NCI-H1930 (cell line): ENCODE data around the gene TBC1D22B.

Experiments used
- DNase-seq, 2 experiments: peaks; one replicate each; lab custom pipeline; 2025; lab: John Stamatoyannopoulos, UW

Gene TBC1D22B

GRCh38 chr6:37239950-37240713 lies 17.4 kb upstream of the TBC1D22B start:
- no peak for DNase-seq

GRCh38 chr6:37241131-37241530 lies 16.4 kb upstream of the TBC1D22B start:
- DNase-seq = no peak

GRCh38 chr6:37241775-37242428 lies 15.7 kb upstream of the TBC1D22B start:
- no peak for DNase-seq

DNA sequence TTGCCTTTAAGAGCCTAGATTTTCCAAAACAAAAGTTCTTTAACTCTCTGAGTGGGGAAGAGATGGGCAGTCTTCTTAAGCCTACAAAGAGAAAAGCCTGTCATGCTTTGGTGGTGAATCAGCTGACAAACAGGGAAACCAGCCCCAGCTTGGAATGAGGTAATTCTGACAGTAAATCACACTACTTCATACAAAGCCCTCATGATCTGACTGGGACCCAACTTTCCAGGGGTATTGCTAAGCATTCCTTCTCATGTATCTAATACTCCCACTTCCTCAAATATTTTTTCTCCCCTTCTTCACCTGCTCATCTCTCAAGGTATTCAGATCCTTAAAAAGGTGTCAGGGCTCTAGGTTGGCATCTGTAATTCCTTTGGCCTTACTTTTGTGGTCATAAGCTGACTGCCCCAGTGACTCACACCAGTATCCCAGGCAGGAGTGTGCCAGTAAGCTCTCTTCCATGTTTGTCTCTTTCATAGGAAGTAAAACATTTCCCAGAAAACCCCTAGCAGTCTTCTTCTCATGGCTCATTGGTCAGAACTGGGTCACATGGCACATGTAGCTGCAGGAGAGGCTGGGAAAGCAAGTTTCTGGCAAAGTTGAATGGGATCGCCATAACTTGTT lies 15.0 kb upstream of the TBC1D22B start:
- DNase-seq = no peak

DNA sequence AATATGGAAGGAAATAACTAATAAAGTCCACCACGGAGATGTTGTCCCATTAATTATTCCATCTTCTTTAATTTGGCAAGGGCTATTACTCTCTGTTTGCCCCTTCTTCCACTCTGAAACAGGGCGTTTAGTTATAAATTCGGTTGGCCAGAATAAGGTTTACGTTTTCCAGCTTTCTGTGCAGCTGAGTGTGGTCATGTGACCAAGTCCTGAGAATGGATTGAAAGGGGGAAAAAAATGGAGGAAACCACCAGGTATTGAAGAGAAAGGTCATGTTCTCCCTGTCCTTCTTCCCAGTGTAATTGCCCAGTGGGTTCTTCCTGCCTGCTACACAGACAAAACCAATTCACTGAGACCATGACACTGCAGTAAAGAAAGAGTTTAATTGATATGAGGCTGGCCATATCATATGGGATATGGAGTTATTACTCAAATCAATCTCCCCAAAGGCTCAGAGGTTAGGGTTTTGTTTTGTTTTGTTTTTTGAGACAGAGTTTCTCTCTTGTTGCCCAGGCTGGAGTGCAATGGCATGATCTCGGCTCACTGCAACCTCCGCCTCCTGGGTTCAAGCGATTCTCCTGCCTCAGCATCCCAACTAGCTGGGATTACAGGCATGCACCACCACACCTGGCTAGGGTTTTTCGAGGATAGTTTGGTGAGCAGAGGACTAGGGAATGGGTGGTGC lies 14.3 kb upstream of the TBC1D22B start:
- no peak for DNase-seq

- DNase-seq = no peak
Observed at GRCh38 chr6:37243816-37244370, 13.7 kb upstream of the TBC1D22B start.

GRCh38 chr6:37244430-37245310 lies 12.9 kb upstream of the TBC1D22B start:
- no peak for DNase-seq

DNA sequence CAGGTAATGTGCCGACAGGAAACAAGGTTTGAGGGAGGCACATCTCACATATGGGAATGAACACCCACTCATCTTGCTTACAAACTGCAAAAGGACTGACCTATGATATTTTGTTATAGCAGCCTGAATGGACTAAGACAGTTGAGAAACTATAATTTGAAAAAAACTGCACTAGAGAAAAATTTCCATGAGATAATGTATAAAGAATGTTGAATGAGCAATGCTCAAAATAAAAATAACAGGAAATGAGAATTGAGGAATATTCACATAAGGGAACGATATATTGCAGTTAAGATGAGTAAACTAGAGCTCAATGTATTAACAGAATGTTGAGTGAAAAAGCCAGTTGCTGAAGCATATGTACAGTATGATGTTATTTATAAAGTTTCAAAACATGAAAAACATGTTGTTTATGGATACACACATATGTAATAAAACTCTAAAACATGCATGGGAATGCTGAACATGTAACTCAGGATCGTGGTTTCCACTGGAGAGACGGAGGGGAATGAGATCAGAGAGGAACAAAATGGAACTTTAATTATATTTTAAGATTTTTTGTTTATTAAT lies 6.3 kb upstream of the TBC1D22B start:
- DNase-seq = no peak

GRCh38 chr6:37253486-37254007 lies 4.0 kb upstream of the TBC1D22B start:
- no peak for DNase-seq

DNA sequence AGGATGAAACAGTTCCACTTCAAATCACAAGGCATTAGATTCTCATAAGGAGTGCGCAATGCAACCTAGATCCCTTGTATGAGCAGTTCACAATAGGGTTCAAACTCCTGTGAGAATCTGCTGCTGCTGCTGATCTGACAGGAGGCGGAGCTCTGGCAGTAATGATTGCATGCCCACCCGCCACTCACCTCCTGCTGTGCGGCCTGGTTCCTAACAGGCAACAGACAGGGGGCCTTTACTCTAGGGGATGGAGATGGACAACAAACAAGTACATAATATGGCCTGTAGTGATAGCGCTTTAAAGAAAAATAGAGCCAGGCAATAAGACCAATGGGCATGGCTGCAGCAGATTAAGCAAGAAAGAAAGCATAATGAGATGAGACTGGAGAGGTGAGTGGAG lies 2.7 kb upstream of the TBC1D22B start:
- no peak for DNase-seq

GRCh38 chr6:37256692-37257319 lies 766 bp upstream of the TBC1D22B start:
- no peak for DNase-seq

- DNase-seq = no peak
Observed at GRCh38 chr6:37257320-37257633, 295 bp upstream of the TBC1D22B start.

DNA sequence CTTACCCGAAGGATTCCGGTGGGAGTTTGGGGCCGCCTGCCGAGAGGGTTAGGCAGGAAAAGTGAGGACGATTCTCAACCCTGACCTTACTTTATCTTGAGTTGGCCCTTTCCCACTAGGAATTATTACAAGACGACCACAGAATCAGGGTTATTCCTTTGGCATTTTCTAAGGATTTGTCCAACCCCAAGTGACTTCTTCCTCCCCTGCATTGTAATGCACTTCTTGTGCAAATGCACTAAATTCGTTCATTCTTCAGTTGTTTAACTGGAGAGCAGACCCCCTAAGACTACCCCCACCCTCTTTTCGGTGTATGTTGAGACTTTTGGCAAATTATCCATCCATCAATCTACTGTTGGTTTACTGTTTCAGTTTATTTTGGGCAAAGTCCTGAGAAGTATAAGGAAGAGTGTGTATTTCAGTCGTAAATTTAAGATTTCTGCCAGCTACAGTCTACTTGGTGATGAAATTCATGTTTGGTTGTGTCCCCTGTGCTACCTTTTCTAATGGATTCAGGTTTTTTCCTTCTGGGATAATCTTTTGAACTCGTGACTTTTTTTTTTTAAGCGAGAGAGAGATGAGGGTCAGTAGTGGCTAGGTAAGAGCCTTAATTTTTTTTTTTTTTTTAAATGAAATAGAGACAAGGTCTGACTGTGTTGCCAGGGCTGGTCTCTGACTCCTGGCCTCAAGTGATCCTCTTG lies 983 bp downstream of the TBC1D22B start:
- DNase-seq = no peak

- DNase-seq = no peak
Observed at GRCh38 chr6:37259191-37259590, 1.6 kb downstream of the TBC1D22B start.

- DNase-seq = no peak
Observed at GRCh38 chr6:37260040-37260439, 2.5 kb downstream of the TBC1D22B start.

DNA sequence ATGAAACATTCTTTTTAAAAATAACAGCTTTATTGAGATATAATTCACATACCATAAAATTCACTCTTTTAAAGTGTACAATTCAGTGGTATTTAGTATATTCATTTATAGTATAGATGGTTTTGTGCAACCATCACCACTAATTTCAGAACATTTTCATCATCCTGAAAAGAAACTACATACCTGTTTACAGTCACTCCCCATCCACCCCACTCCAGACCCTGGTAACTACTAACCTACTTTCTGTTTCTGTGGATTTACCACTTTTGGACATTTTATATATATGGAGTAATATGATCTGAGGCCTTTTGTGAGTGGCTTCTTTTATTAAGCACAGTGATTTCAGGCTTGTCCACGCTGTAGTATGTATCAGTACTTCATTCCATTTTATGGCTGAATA lies 2.9 kb downstream of the TBC1D22B start:
- no peak for DNase-seq

GRCh38 chr6:37261198-37261597 lies 3.6 kb downstream of the TBC1D22B start:
- DNase-seq = no peak

- no peak for DNase-seq
Observed at GRCh38 chr6:37262446-37263026, 5.0 kb downstream of the TBC1D22B start.

- DNase-seq = no peak
Observed at GRCh38 chr6:37265001-37265400, 7.4 kb downstream of the TBC1D22B start.
